ENCODE measurements around the gene SMYD5.
"Not testable (repeated sequence)": the region's sequence is repeated elsewhere in the genome, so short reads cannot be mapped to it uniquely, and the experiment has no call there.

SMYD5 gene

DNA sequence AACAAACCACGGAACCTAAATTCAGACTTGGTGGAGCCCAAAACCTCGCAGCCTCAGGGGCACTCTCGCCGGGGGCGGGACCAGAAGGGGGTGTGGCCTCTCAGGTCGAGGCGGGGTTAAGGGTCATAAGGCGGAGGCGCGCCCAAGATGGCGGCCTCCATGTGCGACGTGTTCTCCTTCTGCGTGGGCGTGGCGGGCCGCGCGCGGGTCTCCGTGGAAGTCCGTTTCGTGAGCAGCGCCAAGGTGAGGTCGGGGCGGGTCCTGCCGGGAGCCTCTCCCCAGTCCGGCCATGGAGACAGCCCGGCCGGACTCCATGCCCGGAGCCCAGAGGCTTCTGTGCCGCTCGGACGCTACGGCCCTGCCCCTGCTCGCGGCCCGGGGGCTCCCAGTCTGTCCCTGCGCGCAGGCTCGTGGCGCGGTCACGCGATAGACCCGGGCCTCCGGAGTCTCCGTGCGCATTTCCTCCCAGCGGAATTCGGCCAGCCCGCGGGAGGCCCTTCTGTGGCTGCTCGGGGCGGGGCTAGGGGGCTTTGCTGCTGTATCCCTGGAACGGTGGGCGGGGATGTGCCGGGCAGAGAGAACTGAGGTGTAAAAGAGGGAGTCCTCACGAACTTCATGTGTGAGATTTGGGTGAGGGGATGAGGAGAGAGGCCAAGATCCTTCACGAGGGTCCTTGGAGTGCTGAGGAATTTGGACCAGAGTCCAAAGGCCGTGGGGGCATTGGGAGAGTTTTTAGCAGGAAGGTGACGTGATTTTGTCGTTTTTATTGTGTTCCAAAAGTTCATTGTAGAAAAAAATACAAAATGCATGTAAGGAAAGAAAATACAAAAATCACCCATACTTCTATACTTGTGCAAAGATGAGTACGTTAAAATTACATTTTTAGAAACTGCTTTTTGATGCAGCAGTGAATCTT lies at the start of gene SMYD5:
Gene SMYD5, plus strand, starts transcription at position 126 of the 916 bp plus-strand sequence. Its CDS starts 22 bp downstream, at position 148.
- peak; percentile 83 for DNase-seq (ENCODE audit: low read depth)

DNA sequence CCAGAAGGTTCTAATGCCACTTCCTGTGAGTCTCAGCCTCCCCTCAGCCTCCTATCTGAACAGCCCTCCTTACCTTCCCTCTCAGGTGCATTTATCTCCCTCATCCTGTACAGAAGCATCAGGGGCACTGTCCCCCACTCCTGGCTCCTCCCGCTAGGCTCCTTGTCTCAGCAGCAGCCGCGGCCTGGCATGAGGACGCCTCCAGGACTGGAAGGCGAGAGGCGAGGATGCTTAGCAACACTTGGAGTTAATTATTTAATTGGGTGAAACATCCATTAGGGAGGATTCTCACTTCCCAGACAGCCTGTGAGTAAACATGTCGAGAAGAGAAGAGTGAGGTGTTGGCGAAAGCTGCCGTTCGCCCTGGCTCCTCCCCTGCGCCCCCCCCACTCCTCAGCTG lies 48.1 kb upstream of the SMYD5 start:
- not testable (repeated sequence) for DNase-seq (ENCODE audit: low read depth)

DNA sequence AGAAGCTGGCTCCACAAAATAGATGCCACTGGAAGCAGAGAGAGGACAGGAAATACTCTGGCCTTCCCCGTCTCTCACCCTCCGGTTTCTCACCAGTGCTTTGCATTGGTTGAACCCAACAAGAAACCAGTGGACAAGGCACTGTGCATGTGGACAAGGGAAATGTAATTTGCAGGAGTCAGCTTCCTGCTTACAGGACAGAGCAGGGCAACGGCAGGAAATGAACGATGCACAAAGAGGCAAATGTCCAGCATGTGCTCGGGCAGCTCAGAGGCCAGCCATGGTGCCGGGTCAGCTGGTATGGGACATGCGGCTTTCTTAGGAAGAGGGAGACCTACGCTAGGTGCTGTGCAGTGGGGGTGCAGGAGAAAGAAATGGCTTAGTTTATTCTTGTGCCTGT lies 47.2 kb upstream of the SMYD5 start:
- not testable (repeated sequence) for DNase-seq (ENCODE audit: low read depth)

DNA sequence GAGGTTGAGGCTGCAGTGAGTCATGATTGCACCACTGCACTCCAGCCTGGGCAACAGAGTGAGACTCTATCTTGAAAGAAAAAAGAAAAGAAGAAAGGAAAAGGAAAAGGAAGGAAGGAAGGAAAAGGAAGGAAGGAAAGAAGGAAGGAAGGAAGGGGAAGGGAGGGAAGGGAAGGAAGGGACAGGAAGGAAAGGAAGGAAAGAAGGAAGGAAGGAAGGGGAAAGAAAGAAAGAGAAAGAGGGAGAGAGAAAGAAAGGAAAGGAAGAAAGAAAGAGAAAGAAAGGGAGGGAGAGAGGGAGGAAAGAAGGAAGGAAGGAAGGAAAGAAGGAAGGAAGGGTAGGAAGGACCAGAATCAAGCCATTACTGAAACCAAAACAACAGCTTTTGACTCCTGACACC lies 45.7 kb upstream of the SMYD5 start:
- DNase-seq (ENCODE audit: low read depth) = not testable (repeated sequence)

DNA sequence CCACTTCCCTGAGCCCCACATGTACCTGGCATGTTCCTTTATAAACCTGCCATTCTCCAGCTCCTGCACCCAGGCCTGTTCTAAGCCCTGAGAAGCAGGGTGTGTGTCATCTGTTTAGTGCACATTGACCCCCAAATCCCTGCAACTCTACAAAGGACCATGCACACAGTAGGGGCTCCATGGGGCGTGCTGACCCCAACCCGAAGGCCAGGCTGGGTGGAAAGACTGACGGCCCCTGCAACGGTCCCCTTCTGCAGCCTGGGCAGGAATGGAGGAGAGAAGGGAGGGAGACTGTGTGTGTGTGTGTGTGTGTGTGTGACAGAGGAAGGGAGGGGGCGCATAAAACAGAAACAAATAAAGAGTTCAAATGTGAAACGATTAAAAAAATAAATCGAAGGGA lies 43.7 kb upstream of the SMYD5 start:
- not testable (repeated sequence) for DNase-seq (ENCODE audit: low read depth)

DNA sequence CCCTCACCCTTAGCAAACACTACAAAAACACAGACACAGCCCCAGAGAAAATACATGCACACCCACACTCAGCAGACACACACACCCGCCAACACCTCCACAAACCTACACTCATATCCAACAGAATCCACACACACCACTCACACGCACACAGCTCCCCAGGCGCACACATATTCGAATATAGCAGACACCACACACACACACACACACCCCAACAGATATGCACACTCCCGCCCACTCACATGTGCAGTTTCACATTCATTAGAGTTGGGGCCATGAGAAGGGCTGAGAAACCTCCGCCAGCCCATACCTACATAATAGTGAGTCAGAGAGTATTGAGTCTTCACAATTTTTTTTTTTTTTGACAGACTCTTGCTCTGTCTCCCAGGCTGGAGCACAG lies 41.1 kb upstream of the SMYD5 start:
- DNase-seq (ENCODE audit: low read depth) = no peak

DNA sequence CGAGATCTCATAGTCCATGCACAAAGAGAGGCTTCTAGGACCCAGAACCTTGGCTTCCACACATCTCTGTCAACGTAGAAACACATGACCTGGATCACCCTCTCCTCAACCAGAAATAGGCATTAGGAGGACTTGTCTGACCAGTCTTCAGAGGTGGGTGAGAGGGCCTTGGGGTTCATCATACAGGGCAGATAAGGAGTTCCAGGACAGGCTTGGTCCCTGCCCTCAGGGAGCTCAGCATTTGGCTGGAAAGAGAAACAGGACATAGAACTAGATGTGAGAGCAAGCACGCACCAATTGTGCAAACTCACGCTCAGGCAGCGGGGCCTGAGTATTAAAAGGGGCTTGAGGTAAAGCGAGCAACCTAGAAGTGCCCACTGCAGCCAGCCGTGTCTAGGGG lies 40.3 kb upstream of the SMYD5 start:
- DNase-seq (ENCODE audit: low read depth) = no peak

DNA sequence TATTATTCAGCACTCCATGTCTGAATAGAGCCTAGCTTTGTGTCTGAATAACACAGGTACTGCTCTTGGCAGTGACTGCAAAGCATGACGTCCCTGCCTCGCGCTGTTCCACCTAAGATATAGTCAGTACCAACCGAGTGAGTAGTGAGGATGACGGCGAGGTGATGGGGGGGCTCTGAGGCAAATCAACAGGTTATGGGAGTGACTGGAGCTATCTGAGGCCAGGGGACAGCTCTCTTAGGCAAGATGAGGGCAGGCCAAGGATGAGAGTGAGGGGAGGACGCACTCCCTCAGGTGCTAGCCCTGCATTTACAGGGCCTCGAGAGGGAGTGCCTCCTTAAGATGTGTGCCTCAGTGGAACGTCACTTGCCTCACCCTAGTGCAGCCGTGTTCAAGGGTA lies 39.8 kb upstream of the SMYD5 start:
- no peak for DNase-seq (ENCODE audit: low read depth)

DNA sequence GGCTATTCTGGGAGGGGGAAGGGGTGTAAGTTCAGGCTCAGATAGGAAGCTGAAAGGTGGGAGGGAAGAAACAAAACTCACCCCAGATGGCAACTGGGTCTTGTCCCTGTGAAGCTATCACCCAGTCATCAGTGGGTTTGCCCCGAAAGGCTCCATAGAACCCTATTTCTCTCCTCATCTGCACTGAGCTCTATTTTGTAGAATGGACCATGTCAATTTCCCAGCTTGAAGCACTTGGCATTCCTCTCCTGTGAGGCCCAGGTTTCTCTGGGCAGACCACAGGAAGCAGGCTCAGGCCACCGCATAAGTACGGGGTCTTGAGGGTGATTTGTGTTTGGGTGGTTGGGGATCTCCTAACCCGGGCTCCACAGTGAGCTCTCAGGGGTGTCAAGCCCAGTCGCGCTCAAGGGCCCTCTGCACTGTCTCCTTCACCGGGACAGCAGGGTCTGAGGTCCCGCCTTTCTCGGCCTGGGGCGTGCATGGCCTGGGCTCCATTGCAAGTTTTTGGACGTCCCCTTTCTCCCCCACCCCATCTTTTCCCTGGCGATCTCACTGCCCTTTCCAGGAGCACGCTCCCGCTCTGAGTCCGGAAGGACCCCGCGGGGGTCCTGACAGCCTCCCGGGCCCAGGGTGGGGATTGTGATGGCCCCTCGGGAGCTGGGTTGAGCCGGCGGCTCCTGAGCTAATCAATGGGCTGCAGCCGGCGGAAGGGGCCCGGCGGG lies 38.9 kb upstream of the SMYD5 start:
- no peak for DNase-seq (ENCODE audit: low read depth)

DNA sequence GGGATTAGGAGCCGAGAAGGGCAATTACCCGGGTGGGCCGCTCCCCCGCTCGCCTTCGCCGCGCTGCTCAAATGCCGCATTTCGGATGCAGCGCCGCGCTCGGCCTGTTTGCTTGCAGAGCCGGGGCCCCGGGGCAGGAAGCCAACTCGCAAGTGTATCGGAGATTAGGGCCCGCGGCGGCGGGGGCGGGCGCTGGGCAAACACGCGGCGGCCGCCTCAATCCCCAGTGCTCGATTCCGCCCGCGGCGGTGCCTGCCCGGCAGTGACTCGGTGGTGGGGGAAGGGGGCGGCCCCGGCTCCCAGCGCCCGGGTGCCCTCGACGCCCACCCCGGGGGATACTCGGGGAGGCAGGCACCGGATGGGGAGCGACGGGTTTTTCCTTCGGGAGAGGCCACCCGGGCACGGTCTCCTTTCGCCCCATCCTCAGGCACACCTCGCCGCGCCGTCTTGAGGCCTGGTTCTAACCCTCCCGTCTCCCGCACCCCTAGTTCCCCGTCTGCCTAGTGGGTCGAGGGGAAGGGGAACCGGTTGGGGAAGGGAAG lies 38.3 kb upstream of the SMYD5 start:
- peak; percentile 73 for DNase-seq (ENCODE audit: low read depth)

DNA sequence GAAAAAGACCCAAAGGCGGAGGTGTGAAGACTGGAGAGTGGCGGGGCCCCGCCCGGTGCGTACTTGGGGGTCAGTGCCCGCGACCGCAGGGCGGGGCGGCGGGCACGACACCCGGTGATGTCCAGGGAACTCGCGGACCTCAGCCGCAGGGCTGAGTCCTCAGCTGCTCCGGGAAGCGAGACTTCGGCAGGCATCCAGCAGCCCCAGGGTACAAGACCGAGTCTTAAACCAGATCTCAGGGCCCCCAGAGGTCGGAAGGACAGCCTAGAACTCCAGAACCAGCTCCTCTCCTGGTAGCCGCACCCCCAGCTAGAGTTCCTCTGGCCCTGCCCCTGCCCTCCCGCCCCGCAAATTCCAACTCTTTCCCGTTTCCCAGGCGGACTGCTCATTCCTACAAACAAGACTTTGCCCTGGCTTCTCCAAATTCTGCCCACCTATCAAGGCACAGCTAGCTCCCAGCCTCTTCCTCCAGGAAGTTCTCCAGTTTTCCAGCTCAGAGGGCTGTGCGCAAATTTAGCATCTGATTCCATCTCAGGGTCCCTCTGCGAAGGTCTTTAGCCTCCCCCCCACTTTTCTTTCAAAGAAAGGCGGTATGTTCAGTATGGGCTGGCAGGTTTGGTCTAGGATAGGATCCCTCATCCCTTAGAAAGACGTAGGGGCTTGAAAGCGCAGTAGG lies 37.7 kb upstream of the SMYD5 start:
- peak; percentile 42 for DNase-seq (ENCODE audit: low read depth)

DNA sequence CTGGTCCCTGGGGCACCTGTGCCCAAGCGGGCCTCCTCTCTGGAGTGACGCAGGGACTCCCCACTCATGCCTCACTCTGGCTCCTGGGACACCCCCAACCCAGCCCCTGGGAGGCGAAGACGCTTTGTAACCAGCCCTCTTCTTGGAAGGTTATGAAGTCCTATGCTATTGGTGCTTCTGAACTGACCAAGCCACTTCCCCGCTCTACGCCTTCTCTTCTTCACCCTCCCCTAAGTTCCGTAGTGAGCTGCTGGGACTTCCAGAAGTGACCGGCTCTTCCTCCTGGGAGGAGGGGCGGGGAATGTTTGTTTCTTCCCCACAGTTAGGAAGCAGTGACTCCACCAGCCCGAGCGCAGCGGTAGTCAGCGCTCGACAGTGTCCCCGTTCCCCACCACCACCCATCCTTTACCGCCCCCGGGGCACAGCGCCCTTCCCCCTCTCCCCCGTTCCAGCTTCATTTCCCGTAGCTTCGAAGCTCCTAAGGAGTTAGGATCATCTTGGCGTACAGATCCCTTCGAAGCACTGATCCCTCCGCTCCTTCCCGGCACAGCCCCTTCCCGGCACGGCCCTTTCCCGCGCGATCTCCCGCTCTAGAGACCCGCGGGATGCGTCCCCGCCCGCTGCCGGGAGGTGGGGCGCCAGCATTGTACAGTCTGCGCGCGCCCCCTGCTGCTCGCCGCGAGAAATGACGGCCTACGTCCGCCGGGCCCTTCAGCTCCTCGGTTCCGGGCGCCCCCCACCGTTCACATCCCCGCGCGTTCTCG lies 37.0 kb upstream of the SMYD5 start:
- peak; percentile 83 for DNase-seq (ENCODE audit: low read depth)

DNA sequence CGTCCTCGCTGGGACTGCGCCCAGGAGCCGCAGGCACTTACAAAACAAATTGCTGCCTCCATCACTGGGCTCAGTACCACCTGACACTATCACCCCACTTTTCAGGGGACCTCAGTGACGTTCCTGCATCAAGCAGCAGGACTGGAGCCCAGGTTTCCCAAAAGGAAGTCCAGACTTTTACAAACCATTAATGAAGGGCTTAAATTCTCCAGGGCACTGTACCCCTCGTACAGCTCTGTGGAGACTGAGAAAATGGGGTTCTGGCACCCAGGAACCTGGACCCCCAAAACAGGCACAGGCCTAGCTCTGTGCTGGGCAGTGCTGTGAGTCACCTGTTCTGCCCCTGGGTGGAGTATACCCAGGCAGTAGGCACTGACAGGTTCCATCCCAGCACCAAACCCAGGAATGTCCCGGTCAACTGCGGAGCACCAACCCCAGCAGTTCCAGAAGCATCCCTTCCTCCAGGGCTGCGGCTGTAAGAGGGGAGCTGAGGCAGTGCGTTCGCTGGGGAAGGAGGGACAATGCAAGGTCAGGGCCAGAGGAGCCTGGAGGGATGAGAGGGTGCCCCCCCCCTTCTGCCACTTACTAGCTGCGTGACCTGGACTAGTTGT lies 36.3 kb upstream of the SMYD5 start:
- no peak for DNase-seq (ENCODE audit: low read depth)

DNA sequence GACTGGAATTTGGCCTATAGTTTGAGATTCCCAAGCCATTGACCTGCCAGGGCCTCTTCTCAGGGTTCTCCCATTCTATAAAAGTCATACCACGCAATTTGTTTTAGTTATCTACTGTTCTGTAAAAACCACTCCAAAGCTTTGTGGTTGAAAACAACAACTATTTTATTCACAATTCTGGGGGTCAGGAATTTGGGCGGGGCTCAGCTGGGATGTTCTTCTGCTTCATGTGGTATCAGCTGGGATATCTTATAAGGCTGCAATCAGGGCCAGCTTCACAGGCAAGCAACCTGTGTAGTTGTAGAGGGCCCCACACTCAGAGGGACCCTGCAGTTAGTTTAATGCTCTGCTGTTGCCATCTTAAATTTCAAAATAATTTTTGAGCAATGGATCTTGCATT lies 28.1 kb upstream of the SMYD5 start:
- DNase-seq (ENCODE audit: low read depth) = no peak

DNA sequence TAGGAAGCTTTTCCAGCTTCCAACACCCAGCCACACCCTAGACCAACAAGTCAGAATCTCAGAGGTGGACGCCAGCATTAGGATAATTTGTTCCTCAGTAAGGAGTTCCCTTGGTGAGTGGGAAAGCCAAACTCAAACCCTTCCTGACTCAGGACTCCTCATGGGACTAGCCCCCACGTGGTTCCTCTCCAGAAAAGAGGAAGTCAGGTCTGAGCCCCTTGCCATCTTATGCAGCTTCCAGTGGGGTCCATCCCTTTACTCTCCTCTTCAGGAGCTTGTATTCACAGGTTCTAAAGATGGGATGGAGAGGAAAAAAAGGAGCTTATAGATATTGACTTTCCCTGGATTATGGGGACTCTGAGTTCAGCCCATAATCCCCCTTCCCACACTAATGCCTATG lies 26.5 kb upstream of the SMYD5 start:
- DNase-seq (ENCODE audit: low read depth) = no peak

DNA sequence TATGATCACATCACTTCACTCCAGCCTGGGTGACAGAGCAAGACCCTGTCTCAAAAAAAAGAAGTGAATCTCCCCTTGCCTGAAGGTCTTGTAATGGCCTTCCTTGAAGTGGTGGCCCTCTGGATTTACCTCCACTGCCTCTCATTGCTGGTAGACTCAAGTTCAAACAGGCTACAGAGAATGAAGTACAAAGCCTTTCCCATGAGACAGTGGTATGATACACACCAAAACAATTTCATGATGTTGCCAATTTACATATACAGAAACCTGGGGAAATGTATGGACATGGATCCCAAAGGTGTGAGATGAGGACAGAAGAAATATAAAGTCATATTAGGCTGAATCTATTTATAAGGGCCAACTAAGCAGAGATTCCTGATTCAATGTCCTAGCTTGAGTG lies 16.5 kb upstream of the SMYD5 start:
- DNase-seq (ENCODE audit: low read depth) = no peak

DNA sequence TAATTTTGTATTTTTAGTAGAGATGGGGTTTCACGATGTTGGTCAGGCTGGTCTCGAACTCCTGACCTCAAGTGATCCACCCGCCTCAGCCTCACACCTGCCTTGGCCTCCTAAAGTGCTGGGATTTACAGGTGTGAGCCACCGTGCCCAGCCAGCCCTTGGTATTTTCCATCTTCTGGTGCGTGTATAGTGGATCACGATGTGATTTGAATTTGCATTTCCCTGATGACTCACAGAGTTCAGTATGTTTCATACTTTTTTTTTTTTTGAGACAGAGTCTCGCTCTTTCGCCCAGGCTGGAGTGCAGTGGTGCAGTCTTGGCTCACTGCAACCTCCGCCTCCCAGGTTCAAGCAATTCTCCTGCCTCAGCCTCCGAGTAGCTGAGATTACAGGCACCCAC lies 13.8 kb upstream of the SMYD5 start:
- not testable (repeated sequence) for DNase-seq (ENCODE audit: low read depth)

DNA sequence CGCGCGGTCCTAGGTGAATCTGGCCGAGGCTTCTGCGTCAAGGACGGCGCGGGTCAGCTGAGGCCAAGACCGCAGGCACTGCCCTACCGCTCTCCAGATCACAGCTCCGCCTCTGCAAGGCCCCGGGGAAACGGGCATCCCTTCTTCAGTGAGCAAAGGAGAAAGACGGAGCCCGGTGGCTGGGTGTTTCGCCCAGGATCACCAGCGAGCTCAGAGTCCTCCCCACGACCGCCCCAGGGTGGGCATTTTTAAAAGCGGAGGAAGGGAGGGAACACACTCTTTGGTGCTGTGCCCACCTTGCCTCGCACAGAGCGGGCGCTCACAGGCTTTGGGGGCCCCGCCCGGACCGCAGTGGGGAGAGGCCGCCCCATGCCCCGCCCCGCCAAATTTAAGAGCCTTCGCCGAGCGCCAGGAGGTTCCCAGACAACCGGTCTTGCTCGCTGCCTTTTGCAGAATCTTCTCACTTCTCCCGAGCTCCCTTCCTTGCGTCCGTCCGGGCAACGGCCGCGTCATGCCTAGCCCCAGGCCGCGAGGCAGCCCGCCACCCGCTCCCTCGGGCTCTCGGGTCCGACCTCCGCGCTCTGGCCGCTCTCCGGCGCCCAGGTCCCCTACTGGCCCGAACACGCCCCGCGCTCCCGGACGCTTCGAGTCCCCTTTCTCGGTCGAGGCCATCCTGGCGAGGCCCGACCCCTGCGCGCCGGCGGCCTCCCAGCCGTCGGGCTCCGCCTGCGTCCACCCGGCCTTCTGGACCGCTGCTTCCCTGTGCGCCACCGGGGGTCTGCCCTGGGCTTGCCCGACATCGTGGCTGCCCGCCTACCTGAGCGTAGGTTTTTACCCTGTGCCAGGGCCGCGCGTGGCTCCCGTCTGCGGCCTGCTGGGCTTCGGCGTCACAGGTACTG lies 11.6 kb upstream of the SMYD5 start, which contains the start of gene NOTO:
Gene NOTO, plus strand, starts transcription at position 419 of the 899 bp plus-strand sequence. Its CDS starts 93 bp downstream, at position 512.
- peak; percentile 31 for DNase-seq (ENCODE audit: low read depth)

DNA sequence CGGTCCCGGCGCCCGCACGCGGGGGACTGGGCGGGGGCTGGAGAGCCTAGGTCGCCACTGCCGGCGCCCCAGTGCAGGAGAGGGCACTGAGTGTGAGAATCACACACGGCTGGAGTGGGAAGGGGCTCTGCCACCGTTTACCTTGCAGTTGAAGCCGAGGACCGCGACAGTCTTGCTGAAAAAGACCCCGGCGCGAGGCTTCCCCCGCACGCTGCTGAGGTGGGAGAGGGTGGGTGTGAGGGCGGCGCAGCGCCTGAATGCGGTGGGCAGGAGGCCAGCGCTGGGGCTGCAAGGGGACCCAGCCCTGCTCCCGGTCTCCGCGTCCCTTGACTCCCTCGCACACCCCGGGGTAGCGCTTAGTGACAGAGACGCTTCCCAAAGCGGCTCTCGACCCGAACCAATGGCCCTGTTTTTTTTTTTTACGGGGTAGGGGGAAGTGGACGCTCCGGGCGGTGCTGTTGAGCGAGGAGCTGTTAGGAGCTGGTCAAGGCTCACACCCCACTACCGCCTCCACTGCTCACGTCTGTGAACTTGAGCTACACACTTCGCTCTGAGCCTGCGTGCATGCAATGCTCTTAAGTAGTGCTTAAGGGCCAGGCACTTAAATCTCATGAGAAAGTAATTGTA lies 10.9 kb upstream of the SMYD5 start:
- DNase-seq (ENCODE audit: low read depth) = no peak

DNA sequence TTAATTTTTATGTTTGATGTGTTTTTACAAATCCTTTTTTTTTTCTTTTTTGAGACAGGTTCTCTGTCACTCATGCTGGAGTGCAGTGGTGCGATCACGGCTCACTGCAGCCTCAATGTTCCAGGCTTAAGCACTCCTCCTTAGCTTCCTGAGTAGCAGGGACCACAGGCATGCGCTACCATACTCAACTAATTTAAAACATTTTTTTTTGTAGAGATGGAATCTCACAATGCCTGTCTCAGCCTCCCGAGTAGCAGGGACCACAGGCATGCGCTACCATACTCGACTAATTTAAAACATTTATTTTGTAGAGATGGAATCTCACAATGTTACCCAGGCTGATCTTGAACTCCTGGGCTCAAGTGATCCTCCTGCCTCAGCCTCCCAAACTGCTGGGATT lies 8.4 kb upstream of the SMYD5 start:
- DNase-seq (ENCODE audit: low read depth) = peak; percentile 79

Data from EH (cell line).